B cell (primary cell): ENCODE results near the gene FAM124A. TPM values are rescaled to one million over a fixed set of nuclear protein-coding genes. Genes with fewer than 3 reads are reported as not detected.

Experiments
- ATAC-seq: fragments of 200-7000 bp; cut with Tn5 transposase; one replicate; pipeline ENCODE4 v1.10.0; 2021; ENCODE audit warnings: low read depth, mild to moderate bottlenecking, moderate number of reproducible peaks, moderate library complexity
- CTCF ChIA-PET: fragments of 350-600 bp; sonication (Branson Sonifier 250); formaldehyde crosslinking; loops from one replicate; lab custom pipeline; 2021; ENCODE audit warnings: antibody characterized with exemption, inconsistent platforms; lab: Charles Lee
- POLR2A ChIA-PET: fragments of 350-600 bp; sonication (Branson Sonifier 250); formaldehyde crosslinking; loops from one replicate; lab custom pipeline; 2021; ENCODE audit warnings: antibody characterized with exemption; lab: Charles Lee
- DNase-seq: peaks from one replicate; pipeline ENCODE4 v3.0.0; 2013
- H2AFZ ChIP-seq: 2 replicates; pipeline ENCODE4 v1.6.1; 2012; ENCODE audit warnings: mild to moderate bottlenecking, low read depth, low read length; ENCODE audit not compliant: insufficient read depth, poor library complexity, severe bottlenecking
- H3K27ac ChIP-seq, 2 donors: 1 replicate in 1 of 2; 2 replicates in 1 of 2; pipeline ENCODE4 v1.5.1; 2012 to 2013; ENCODE audit warnings: low read length in 2 of 2, mild to moderate bottlenecking in 2 of 2, moderate library complexity in 1 of 2
- H3K27me3 ChIP-seq, 4 experiments: fragments of 200-600 bp in 1 of 4; sonication (generic) in 1 of 4; replicated peaks in 1 of 4; 1 replicate in 2 of 4; 2 replicates in 2 of 4; pipeline versions ENCODE4 v1.6.1 to v1.7.0; 2013 to 2016; ENCODE audit warnings: low read length in 3 of 4, mild to moderate bottlenecking in 2 of 4, mixed read lengths in 1 of 4, moderate library complexity in 1 of 4; ENCODE audit not compliant: insufficient read depth in 4 of 4, control insufficient read depth in 3 of 4; ENCODE audit errors: control extremely low read depth in 1 of 4
- H3K36me3 ChIP-seq, 2 experiments: replicated peaks in 1 of 2; 1 replicate in 1 of 2; 2 replicates in 1 of 2; pipeline versions ENCODE4 v1.6.1 to v1.7.1; 2013; ENCODE audit warnings: low read length in 1 of 2; ENCODE audit not compliant: insufficient read depth in 2 of 2, control insufficient read depth in 1 of 2; ENCODE audit errors: control extremely low read depth in 1 of 2, extremely low read depth in 1 of 2
- H3K4me1 ChIP-seq, 2 donors: fragments of 200-600 bp in 1 of 2; sonication (generic) in 1 of 2; 1 replicate in 1 of 2; 2 replicates in 1 of 2; pipeline versions ENCODE4 v1.5.1 to v1.6.1; 2013 to 2017; ENCODE audit warnings: low read length in 2 of 2; ENCODE audit not compliant: control insufficient read depth in 2 of 2, insufficient read depth in 2 of 2
- H3K4me2 ChIP-seq: replicated peaks from 2 replicates; pipeline ENCODE3; 2012; ENCODE audit warnings: mild to moderate bottlenecking, low read depth, low read length; ENCODE audit not compliant: poor library complexity, severe bottlenecking
- H3K4me3 ChIP-seq, 5 experiments: fragments of 200-600 bp in 1 of 5; sonication (generic) in 1 of 5; 1 replicate in 3 of 5; 2 replicates in 2 of 5; pipeline versions ENCODE4 v1.5.1 to v1.7.0; 2011 to 2016; ENCODE audit warnings: low read length in 4 of 5, mild to moderate bottlenecking in 4 of 5, low read depth in 2 of 5, control low read depth in 1 of 5, moderate library complexity in 1 of 5; ENCODE audit not compliant: insufficient read depth in 1 of 5; ENCODE audit errors: control extremely low read depth in 1 of 5, extremely low read depth in 1 of 5
- H3K79me2 ChIP-seq: fragments of 200-600 bp; sonication (generic); one replicate; pipeline ENCODE4 v1.6.0; 2016; ENCODE audit warnings: low read length; ENCODE audit not compliant: control insufficient read depth, insufficient read depth
- H3K9ac ChIP-seq: fragments of 200-600 bp; sonication (generic); 2 replicates; pipeline ENCODE4 v1.6.1; 2017; ENCODE audit warnings: mild to moderate bottlenecking, low read length, moderate library complexity
- H3K9me3 ChIP-seq, 3 donors: one replicate each; pipeline versions ENCODE4 v1.6.1 to v1.7.1; 2013; ENCODE audit warnings: low read length in 2 of 3; ENCODE audit not compliant: control insufficient read depth in 2 of 3, insufficient read depth in 1 of 3; ENCODE audit errors: control extremely low read depth in 1 of 3
- H4K20me1 ChIP-seq: 2 replicates; pipeline ENCODE4 v1.6.0; 2012; ENCODE audit warnings: mild to moderate bottlenecking, low read length; ENCODE audit not compliant: insufficient read depth, control insufficient read depth, poor library complexity, severe bottlenecking
- H3K27ac Mint-ChIP-seq: one replicate; pipeline ENCODE4 v1.8.0; 2021; ENCODE audit warnings: mixed read lengths
- H3K27me3 Mint-ChIP-seq: one replicate; pipeline ENCODE4 v1.8.0; 2021; ENCODE audit warnings: mixed read lengths
- H3K4me1 Mint-ChIP-seq: one replicate; pipeline ENCODE4 v1.8.0; 2021; ENCODE audit warnings: mixed read lengths
- H3K4me3 Mint-ChIP-seq: one replicate; pipeline ENCODE4 v1.8.0; 2021; ENCODE audit warnings: mixed read lengths
- H3K9me3 Mint-ChIP-seq: one replicate; pipeline ENCODE4 v1.8.0; 2022; ENCODE audit warnings: mixed read lengths; ENCODE audit not compliant: insufficient read depth
- EZH2 ChIP-seq: IDR thresholded peaks from 2 replicates; pipeline ENCODE4 v1.6.1; 2012; ENCODE audit warnings: borderline replicate concordance, low read depth, mild to moderate bottlenecking, moderate library complexity, low read length; ENCODE audit not compliant: insufficient read depth, poor library complexity, severe bottlenecking
- intact Hi-C: fragments of 100-400 bp; cut with micrococcal nuclease; formaldehyde crosslinking; loops from one replicate; pipeline ENCODE4 v1.10.0; 2022
- polyA plus RNA-seq: library from polyadenylated mRNA; depleted of rRNA; stranded (reverse); fragments of >200 nt; gene quantifications from 2 replicates; pipeline ENCODE4 v1.2.3, GENCODE V29; 2012
- small RNA-seq: library from RNA; depleted of rRNA; stranded (forward); fragments of <200 nt; gene quantifications from one replicate; pipeline ENCODE3, GENCODE V24; 2012; ENCODE audit warnings: low replicate concordance, low read depth; ENCODE audit not compliant: insufficient read length
- total RNA-seq, 2 donors: library from RNA; stranded (reverse); fragments of 120-200 nt in 1 of 2; gene quantifications; 1 replicate in 1 of 2; 2 replicates in 1 of 2; pipeline versions ENCODE4 v1.2.3 to v1.2.4, GENCODE V29; 2013 to 2022
- TF ChIP-seq, protein P1 (sequence below): fragments of 200-600 bp; IDR thresholded peaks from one replicate; pipeline ENCODE4 v1.8.0; 2022; ENCODE audit warnings: antibody characterized with exemption, mild to moderate bottlenecking

Gene FAM124A
- total and polyA plus RNA-seq, 2 donors (not counting 1 experiment from before 2014, with no cell fraction given) = 0.09 to 0.39 TPM

DNA sequence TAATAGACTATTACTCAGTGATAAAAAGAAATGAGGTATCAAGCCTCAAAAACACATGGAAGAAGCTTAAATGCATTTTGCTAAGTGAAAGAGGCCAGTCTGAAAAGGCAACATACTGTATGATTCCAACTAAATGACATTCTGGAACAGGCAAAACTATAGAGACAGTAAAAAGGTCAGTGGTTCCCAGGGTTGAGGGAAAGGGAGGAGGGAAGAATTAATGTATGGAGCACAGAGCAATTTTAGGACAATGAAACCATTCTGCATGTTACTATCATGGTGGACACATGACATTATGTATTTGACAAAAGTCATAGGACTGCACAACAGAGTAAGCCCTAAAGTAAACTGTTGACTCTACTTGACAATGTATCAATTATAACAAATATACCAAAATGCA, 111.6 kb downstream of the FAM124A start:
- no peaks in the 10 kb centered on the region for H3K36me3 ChIP-seq
- H3K27ac Mint-ChIP-seq = no peak overlapping the region

More for the DNA sequence above, 111.6 kb downstream of the FAM124A start:
- H3K27me3 Mint-ChIP-seq = no peaks in the 10 kb centered on the region
- Histone ChIP-seq H3K9me3 (no peaks in the 10 kb centered on the region), H2AFZ (no peak overlapping the region), H3K9ac (no peak overlapping the region), H3K4me1 (peaks cover 8 to 16% of the 10 kb centered on the region in 2 donors), H3K27me3 (no peaks in the 10 kb centered on the region), H3K27ac (no peak overlapping the region), H3K4me2 (no peak overlapping the region), H4K20me1 (no peaks in the 10 kb centered on the region), H3K4me3 (no peak overlapping the region), H3K79me2 (no peaks in the 10 kb centered on the region)
- no peak overlapping the region for H3K4me3 Mint-ChIP-seq
- H3K4me1 Mint-ChIP-seq = peaks cover 12% of the 10 kb centered on the region
- CTCF ChIA-PET = no interaction called here
- POLR2A ChIA-PET = no interaction called here
- no peaks in the 10 kb centered on the region for H3K9me3 Mint-ChIP-seq
- intact Hi-C loops = no loop called here
- DNase-seq (no peak), ATAC-seq (no peak)
- no peak for TF ChIP-seq EZH2
- TF ChIP-seq, protein P1, sequence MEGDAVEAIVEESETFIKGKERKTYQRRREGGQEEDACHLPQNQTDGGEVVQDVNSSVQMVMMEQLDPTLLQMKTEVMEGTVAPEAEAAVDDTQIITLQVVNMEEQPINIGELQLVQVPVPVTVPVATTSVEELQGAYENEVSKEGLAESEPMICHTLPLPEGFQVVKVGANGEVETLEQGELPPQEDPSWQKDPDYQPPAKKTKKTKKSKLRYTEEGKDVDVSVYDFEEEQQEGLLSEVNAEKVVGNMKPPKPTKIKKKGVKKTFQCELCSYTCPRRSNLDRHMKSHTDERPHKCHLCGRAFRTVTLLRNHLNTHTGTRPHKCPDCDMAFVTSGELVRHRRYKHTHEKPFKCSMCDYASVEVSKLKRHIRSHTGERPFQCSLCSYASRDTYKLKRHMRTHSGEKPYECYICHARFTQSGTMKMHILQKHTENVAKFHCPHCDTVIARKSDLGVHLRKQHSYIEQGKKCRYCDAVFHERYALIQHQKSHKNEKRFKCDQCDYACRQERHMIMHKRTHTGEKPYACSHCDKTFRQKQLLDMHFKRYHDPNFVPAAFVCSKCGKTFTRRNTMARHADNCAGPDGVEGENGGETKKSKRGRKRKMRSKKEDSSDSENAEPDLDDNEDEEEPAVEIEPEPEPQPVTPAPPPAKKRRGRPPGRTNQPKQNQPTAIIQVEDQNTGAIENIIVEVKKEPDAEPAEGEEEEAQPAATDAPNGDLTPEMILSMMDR = no peak

Small RNAs within 50 kb of the gene (small RNA-seq; reads per million reads assigned to genes)
- gene PRELID3BP2 = not detected

Other genes with a start within 250 kb of the FAM124A start
- gene C13orf42, start 111.1 kb upstream of the FAM124A start, total RNA-seq = not detected in 2 replicates
- not detected in 2 replicates for gene C13orf42, start 111.1 kb upstream of the FAM124A start, polyA plus RNA-seq
- not detected in 2 replicates for gene SERPINE3, start 117.3 kb downstream of the FAM124A start, total RNA-seq
- not detected in 2 replicates for gene SERPINE3, start 117.3 kb downstream of the FAM124A start, polyA plus RNA-seq
- gene INTS6, start 230.6 kb downstream of the FAM124A start, total RNA-seq = 74.7 TPM in 2 replicates
- 15.4 and 18.7 TPM in 2 replicates for gene INTS6, start 230.6 kb downstream of the FAM124A start, polyA plus RNA-seq